GM21528 (cell line): ENCODE data around the gene DPH3.

Experiments
- ATAC-seq: cut with Tn5 transposase; IDR thresholded peaks from one replicate; pipeline ENCODE4 v1.9.1; 2021; ENCODE audit warnings: mild to moderate bottlenecking, moderate library complexity; ENCODE audit not compliant: unreplicated experiment, low FRiP score

The DPH3 gene

GRCh38 chr3:16294844-16295243 lies 30.1 kb upstream of the DPH3 start:
- no peak for ATAC-seq

DNA sequence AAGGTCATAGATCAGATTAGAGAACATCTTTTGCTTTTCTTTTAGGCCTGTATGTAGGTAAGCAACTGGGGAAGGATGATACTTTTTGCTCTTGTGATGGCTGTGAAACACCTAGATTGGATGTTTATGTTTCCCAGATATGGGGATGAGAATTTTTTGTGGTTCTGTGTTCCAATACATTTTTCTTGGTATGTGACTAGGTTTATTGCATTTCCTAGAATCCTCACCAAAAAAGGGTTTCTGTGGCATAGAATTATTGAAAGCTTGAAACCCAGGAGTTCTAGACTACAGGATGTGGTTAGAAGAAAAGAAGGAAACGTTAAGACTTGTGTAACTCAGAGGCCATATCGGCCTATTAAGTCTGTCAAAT lies 26.1 kb upstream of the DPH3 start:
- peak; percentile 71 for ATAC-seq

DNA sequence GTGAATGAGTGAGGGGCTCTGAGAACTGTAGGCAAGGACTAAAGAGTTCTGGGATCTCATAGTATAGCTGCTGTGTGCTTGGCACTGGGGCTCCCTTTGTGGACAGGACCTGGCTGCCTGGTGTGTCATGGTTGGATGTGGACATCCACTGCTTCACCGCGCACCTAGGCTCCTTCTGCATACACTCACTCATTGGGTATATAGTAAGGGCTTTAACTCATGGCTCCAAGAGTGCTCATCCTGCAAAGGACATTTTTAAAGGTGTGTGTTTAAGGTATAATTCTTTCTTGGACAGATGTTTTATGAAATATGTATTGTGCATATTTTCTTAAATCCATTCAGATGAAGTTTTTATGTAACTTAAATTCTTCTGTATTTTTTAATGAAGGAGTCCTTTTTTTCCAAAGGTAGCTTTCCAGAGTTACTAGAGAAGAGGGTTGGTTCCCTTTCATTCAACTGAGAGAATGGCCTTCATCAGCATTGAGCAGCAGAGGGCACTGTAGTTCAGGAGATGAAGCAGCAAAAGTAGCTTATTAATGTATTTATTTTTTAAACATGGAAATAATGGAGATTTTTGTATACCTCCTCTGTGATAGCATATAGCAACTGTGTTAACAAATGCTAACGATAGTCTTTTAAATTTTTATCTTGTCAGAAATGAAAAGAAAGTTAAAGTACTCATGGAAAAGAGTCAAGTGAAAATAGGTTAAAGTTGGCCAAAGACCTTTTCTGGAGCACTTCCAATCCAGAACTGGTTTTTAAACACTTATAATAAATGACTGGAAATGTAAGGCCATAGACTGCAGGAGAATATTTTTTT lies 25.5 kb upstream of the DPH3 start:
- no peak for ATAC-seq

GRCh38 chr3:16289144-16289889 lies 24.6 kb upstream of the DPH3 start:
- ATAC-seq: no peak

GRCh38 chr3:16288664-16289063 lies 23.9 kb upstream of the DPH3 start:
- no peak for ATAC-seq

DNA sequence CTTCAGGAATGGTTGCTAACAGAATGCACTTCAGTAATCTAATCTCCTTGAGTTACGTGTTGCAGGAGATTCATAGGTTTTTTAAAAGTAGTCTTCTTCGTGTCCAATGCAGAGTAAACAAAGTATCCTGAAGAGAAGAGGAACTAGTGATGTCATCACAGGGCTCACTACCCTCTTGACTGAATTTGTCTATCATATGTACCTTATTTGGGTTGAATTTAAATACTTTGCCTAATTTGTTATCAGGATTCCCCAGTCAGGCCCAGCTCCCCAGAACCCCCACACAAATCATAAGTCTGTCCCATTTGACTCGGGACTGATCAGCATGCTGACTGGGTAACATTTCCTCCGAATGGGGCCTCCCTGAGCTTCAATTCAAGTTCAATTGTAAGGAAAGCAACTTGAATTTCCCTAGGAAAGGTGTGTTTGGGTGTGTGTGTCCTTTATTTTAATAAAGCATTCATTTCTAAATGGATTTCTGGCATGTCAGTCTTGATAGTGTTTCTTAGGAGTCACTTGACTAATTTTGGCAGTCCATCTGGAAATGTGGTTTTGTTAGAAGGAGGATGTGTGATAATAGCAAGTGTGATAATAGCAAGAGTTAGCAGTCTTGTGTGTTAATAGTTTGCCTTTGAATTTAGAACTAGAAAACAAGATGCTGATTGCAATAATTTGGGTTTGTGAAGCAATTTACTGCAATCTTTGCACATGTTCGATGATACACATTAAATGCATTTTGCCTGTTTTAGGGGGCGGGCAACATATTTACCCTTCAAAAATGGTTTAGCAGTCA lies 22.2 kb upstream of the DPH3 start:
- no peak for ATAC-seq

- ATAC-seq: no peak
These were observed 21.4 kb upstream of the DPH3 start for GRCh38 chr3:16286161-16286560.

DNA sequence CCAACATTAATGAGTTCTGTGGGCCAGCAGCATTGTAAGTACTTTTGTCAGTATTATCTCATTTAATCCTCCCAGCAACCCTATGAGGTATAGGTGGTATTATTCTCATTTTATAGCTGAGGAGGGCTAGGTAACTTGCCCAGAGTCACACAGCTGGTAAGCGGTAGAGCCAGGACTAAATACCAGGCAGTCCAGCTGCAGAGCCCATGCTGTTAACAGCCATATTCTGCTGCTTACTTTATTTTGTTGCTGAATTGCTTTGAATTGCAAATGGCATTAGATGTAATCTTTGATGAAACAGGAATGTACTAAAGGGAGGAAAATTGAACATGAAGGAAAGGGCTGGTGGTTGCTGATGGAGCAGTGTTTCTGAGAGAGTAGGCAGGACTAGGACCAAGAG lies 19.9 kb upstream of the DPH3 start:
- ATAC-seq: no peak

GRCh38 chr3:16280671-16281070 lies 15.9 kb upstream of the DPH3 start:
- no peak for ATAC-seq

- no peak for ATAC-seq
These were observed 14.5 kb upstream of the DPH3 start for GRCh38 chr3:16279010-16279801.

GRCh38 chr3:16277471-16277870 lies 12.7 kb upstream of the DPH3 start:
- ATAC-seq: no peak

DNA sequence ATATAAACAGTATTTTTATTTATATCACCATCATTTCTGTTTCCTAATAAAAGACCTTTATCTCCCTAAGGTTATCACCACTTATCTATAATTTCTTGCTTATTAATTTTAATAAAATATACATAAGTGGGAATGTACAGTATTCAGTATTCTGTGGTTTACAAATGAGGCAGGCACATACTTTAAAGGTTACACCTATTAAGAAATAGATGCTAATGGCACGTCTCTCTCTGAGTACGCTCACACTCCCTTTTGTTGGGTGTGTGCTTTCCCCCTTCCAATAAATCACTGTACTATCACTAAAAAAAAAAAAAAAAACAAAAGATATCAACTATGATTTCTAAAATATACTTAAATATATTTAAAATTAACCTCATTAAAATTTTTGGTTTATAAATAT lies 9.1 kb upstream of the DPH3 start:
- no peak for ATAC-seq

- no peak for ATAC-seq
These were observed 7.8 kb upstream of the DPH3 start for GRCh38 chr3:16272588-16272987.

- ATAC-seq: no peak
These were observed 6.1 kb upstream of the DPH3 start for GRCh38 chr3:16270855-16271254.

DNA sequence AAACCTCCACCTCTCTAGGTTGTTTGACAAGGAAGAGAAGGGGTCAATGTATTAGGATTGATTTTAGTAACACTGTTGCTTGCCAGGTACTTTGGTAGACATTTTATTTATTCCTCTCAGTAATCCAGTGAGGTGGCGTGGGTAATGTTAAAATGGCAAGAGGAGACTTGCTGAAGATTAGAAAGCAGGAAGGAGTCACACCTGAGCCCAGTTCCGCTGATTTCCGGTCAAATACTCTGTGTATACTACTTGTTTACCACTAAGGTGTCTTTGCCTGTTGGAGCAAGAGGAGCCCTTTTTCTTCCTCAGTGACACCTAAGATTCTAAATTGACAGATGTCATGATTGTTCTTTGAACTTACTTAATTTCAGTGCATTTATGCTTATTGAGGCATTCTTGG lies 2.0 kb upstream of the DPH3 start:
- ATAC-seq: no peak

- ATAC-seq: no peak
These were observed 678 bp upstream of the DPH3 start for GRCh38 chr3:16265455-16265786.

- no peak for ATAC-seq
These were observed 502 bp downstream of the DPH3 start for GRCh38 chr3:16264174-16264707.

- no peak for ATAC-seq
These were observed 2.6 kb downstream of the DPH3 start for GRCh38 chr3:16262174-16262573.

GRCh38 chr3:16260046-16260445 lies 4.7 kb downstream of the DPH3 start:
- ATAC-seq: no peak

DNA sequence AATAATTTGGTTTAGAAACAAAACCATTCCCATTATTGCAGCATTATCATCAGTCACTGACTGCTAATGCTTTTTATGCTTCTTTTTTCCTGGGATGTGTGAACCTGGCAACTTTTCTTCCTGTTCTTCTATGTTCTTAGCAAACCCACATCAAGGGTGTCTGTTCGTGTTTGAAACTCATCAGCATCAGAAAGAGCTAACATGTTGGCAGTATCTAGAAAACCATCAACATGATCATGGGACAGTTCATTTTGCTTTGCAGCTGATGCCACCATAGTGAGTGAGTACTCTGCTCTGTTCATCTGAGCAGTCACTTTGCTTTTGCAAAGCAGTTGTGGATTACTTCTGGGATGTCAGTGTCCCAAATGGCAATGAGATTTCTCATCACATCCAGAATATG lies 5.9 kb downstream of the DPH3 start:
- no peak for ATAC-seq
